Esophagus squamous epithelium (tissue), 4 donors: ENCODE results near the gene RBAK.

ENCODE experiments used
- POLR2A ChIP-seq, 4 donors: fragments of 450-650 bp; IDR thresholded peaks; one replicate each; pipeline ENCODE4 v1.6.1; 2017; ENCODE audit warnings: antibody characterized with exemption in 4 of 4, mild to moderate bottlenecking in 4 of 4, moderate library complexity in 3 of 4
- TF ChIP-seq, protein P1 (sequence below), 6 experiments: fragments of 450-650 bp in 4 of 6; fragments of 200-600 bp in 2 of 6; sonication (generic) in 2 of 6; IDR thresholded peaks; one replicate each; pipeline ENCODE4 v1.5.1; 2016 to 2019; ENCODE audit warnings: antibody characterized with exemption in 6 of 6, mild to moderate bottlenecking in 4 of 6, moderate library complexity in 4 of 6

DNA sequence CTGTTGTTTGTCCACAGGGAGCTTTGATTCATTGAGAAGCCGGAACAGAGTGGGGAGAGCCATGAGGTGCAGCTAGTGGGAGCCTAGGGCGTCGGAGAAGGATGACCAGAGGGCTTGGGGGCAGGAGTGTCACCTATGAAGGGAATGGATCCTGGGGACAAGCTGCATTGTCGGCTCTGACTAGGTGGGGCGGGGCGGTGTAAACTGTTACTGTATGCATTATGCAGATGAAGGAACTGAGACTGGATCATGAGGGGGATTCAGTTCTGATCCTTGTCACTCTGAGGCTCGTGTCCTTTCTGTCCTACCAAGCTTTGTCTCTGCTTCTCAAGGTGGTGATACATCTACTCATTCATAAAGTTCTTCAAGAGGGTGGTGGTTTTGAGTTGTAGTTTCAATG, 46.8 kb upstream of the RBAK start:
- TF ChIP-seq, protein P1, sequence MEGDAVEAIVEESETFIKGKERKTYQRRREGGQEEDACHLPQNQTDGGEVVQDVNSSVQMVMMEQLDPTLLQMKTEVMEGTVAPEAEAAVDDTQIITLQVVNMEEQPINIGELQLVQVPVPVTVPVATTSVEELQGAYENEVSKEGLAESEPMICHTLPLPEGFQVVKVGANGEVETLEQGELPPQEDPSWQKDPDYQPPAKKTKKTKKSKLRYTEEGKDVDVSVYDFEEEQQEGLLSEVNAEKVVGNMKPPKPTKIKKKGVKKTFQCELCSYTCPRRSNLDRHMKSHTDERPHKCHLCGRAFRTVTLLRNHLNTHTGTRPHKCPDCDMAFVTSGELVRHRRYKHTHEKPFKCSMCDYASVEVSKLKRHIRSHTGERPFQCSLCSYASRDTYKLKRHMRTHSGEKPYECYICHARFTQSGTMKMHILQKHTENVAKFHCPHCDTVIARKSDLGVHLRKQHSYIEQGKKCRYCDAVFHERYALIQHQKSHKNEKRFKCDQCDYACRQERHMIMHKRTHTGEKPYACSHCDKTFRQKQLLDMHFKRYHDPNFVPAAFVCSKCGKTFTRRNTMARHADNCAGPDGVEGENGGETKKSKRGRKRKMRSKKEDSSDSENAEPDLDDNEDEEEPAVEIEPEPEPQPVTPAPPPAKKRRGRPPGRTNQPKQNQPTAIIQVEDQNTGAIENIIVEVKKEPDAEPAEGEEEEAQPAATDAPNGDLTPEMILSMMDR (IDR thresholded peaks at IDR 0.05), result no peak
- no peak for TF ChIP-seq POLR2A (IDR thresholded peaks at IDR 0.05)
